Endothelial cell of umbilical vein (primary cell): Measurements from ENCODE around the gene PROSER1. TPM values are rescaled to one million over a fixed set of nuclear protein-coding genes. Genes with fewer than 3 reads are reported as not detected.

ENCODE experiments used
- BruUV-seq: library from RNA; stranded (reverse); fragments of 400-500 nt; replicated peaks from 2 replicates; lab custom pipeline; 2021; lab: Mats Ljungman, UMichigan
- CTCF ChIA-PET: fragments of 300-600, 350-600 bp; sonication (Branson Sonifier 250); formaldehyde crosslinking; loops from one replicate; lab custom pipeline; 2021; ENCODE audit warnings: antibody characterized with exemption, inconsistent platforms; lab: Charles Lee
- POLR2A ChIA-PET: fragments of 300-600, 350-600 bp; sonication (Branson Sonifier 250); formaldehyde crosslinking; loops from one replicate; lab custom pipeline; 2021; ENCODE audit warnings: antibody characterized with exemption, inconsistent platforms; lab: Charles Lee
- DNase-seq: peaks from one replicate; pipeline ENCODE4 v3.0.0-alpha.2; 2011; ENCODE audit warnings: low read depth, low spot score
- FAIRE-seq: peaks from 2 replicates; lab custom pipeline; 2011; peaks lifted over from hg19 to GRCh38; lab: Jason Lieb, UNC
- H2AFZ ChIP-seq: 2 replicates; pipeline ENCODE4 v1.6.0; 2012; ENCODE audit warnings: low read depth, low read length, control low read depth, inconsistent platforms
- H3K27ac ChIP-seq: 2 replicates; pipeline ENCODE4 v1.5.1; 2011; ENCODE audit warnings: low read depth, mild to moderate bottlenecking, control low read depth, low read length, moderate library complexity; ENCODE audit not compliant: insufficient read depth
- H3K27me3 ChIP-seq, 2 experiments: 2 replicates each; pipeline versions ENCODE4 v1.6.0 to v1.6.1; 2011; ENCODE audit warnings: low read length in 2 of 2, mixed read lengths in 1 of 2; ENCODE audit not compliant: control insufficient read depth in 2 of 2, insufficient read depth in 2 of 2
- H3K36me3 ChIP-seq, 2 experiments: 2 replicates in 1 of 2; 3 replicates in 1 of 2; pipeline ENCODE4 v1.5.1; 2011; ENCODE audit warnings: low read length in 2 of 2, mild to moderate bottlenecking in 1 of 2, moderate library complexity in 1 of 2; ENCODE audit not compliant: control insufficient read depth in 2 of 2, insufficient read depth in 2 of 2; ENCODE audit errors: extremely low read depth in 1 of 2
- H3K4me1 ChIP-seq: 3 replicates; pipeline ENCODE4 v1.5.1; 2011; ENCODE audit warnings: mild to moderate bottlenecking, low read length; ENCODE audit not compliant: control insufficient read depth, insufficient read depth; ENCODE audit errors: extremely low read depth
- H3K4me2 ChIP-seq: 2 replicates; pipeline ENCODE4 v1.6.1; 2011; ENCODE audit warnings: low read length, control low read depth, mixed read lengths; ENCODE audit not compliant: insufficient read depth
- H3K4me3 ChIP-seq, 3 experiments: fragments of 200-600 bp in 1 of 3; sonication (generic), shearing (Covaris generic) in 1 of 3; replicated peaks in 1 of 3; 2 replicates each; pipeline ENCODE4 v1.5.1; 2011 to 2016; ENCODE audit warnings: control low read depth in 3 of 3, low read length in 3 of 3, mild to moderate bottlenecking in 2 of 3, inconsistent platforms in 1 of 3, low read depth in 1 of 3, moderate library complexity in 1 of 3; ENCODE audit not compliant: insufficient read depth in 1 of 3
- H3K79me2 ChIP-seq: 2 replicates; pipeline ENCODE4 v1.6.0; 2012; ENCODE audit warnings: low read length, inconsistent platforms; ENCODE audit not compliant: control insufficient read depth, insufficient read depth
- H3K9ac ChIP-seq: replicated peaks from 2 replicates; pipeline ENCODE3; 2011; ENCODE audit warnings: low read length, control low read depth; ENCODE audit not compliant: insufficient read depth; ENCODE audit errors: extremely low read depth
- H3K9me1 ChIP-seq: replicated peaks from 3 replicates; pipeline ENCODE4 v1.6.0; 2011; ENCODE audit warnings: mild to moderate bottlenecking, low read length; ENCODE audit not compliant: control insufficient read depth, insufficient read depth; ENCODE audit errors: extremely low read depth
- H3K9me3 ChIP-seq: replicated peaks from 2 replicates; pipeline ENCODE4 v1.5.1; 2012; ENCODE audit warnings: low read length, inconsistent platforms; ENCODE audit not compliant: control insufficient read depth, insufficient read depth
- H4K20me1 ChIP-seq: replicated peaks from 2 replicates; pipeline ENCODE3; 2011; ENCODE audit warnings: mild to moderate bottlenecking, low read length; ENCODE audit not compliant: control insufficient read depth, insufficient read depth; ENCODE audit errors: extremely low read depth
- CTCF ChIP-seq, 2 donors: IDR thresholded peaks; 1 replicate in 1 of 2; 2 replicates in 1 of 2; pipeline ENCODE4 v1.5.1; 2011; ENCODE audit warnings: low read length in 2 of 2, mild to moderate bottlenecking in 2 of 2, moderate library complexity in 2 of 2, control low read depth in 1 of 2, inconsistent platforms in 1 of 2, low read depth in 1 of 2; ENCODE audit not compliant: insufficient read depth in 1 of 2; ENCODE audit errors: extremely low read depth in 1 of 2
- EZH2 ChIP-seq: IDR thresholded peaks from 2 replicates; pipeline ENCODE4 v1.6.1; 2012; ENCODE audit warnings: borderline replicate concordance, low read depth, mild to moderate bottlenecking, moderate library complexity, low read length, inconsistent platforms; ENCODE audit not compliant: severe bottlenecking
- GATA2 ChIP-seq: IDR thresholded peaks from 2 replicates; pipeline ENCODE4 v1.7.0; 2011; ENCODE audit warnings: low read depth, mild to moderate bottlenecking, moderate library complexity, mixed read lengths, low read length; ENCODE audit not compliant: insufficient read length, insufficient read depth
- JUN ChIP-seq: IDR thresholded peaks from 2 replicates; pipeline ENCODE4 v1.6.1; 2011; ENCODE audit warnings: borderline replicate concordance, low read depth; ENCODE audit not compliant: insufficient read length, insufficient read depth
- POLR2AphosphoS5 ChIP-seq: IDR thresholded peaks from 2 replicates; pipeline ENCODE4 v1.6.1; 2012; ENCODE audit warnings: low read depth, mild to moderate bottlenecking, control low read depth, low read length, moderate library complexity; ENCODE audit not compliant: insufficient read depth
- dilution Hi-C: fragments of 300-500 bp; cut with MboI; formaldehyde crosslinking; loops from one replicate; pipeline ENCODE4 v1.15.0; 2019; ENCODE audit warnings: low sequenced_read_pairs; ENCODE audit not compliant: extremely low pct_ligation_motif_present
- intact Hi-C: fragments of 100-400 bp; cut with micrococcal nuclease; formaldehyde crosslinking; loops from one replicate; pipeline ENCODE4 v1.10.0; 2022
- polyA plus RNA-seq, 4 experiments: library from polyadenylated mRNA; depleted of rRNA in 3 of 4; stranded (reverse) in 3 of 4; unstranded in 1 of 4; fragments of >200 nt; gene quantifications; 2 replicates each; pipeline versions ENCODE4 v1.2.1 to v1.2.3, GENCODE V29; 2011 to 2012; ENCODE audit warnings: missing spikeins in 1 of 4
- total RNA-seq: library from RNA; stranded (reverse); gene quantifications from 2 replicates; pipeline ENCODE4 v1.2.3, GENCODE V29; 2021

PROSER1 gene
- total and polyA plus RNA-seq, 2 donors (not counting 3 experiments of a cell fraction or from before 2014, with no cell fraction given) = 38.3 to 40.4 TPM

GRCh38 chr13:39038569-39039030 lies 711 bp upstream of the PROSER1 start:
- intact Hi-C loops (loop anchor here (5.0 to 10.0 kb wide), 4 partner anchors 376 to 1736 kb away; partner anchors contain the start of genes LHFPL6, MRPS31 and UFM1), dilution Hi-C loops (no loop called here)
- Histone ChIP-seq H3K4me3 (peak overlapping the region; percentile 75 to 98 (median 94)), H4K20me1 (no peaks in the 10 kb centered on the region), H3K9me3 (no peaks in the 10 kb centered on the region), H3K9ac (peak overlapping the region; percentile 81), H3K27me3 (no peaks in the 10 kb centered on the region), H3K4me1 (peaks cover 24% of the 10 kb centered on the region), H3K9me1 (no peaks in the 10 kb centered on the region), H3K79me2 (peaks cover 42% of the 10 kb centered on the region), H2AFZ (peak overlapping the region; percentile 86), H3K4me2 (peak overlapping the region; percentile 68), H3K36me3 (no peaks in the 10 kb centered on the region), H3K27ac (peak overlapping the region; percentile 86)
- ChIA-PET CTCF (interaction anchor here (1.0 to 2.6 kb wide), 5 partner anchors 10 to 578 kb away, joined by 3 to 15 read pairs (median 7); no protein-coding TSS in a partner anchor), POLR2A (no interaction called here)
- FAIRE-seq = no peak
- TF ChIP-seq POLR2AphosphoS5 (no peak), CTCF (IDR thresholded peaks at IDR 0.05; ENCODE audit: extremely low read depth in 1 of 2, insufficient read depth in 1 of 2, low read depth in 1 of 2, low read length in 2 of 2) (no peak), JUN (no peak), EZH2 (no peak), GATA2 (no peak)
- BruUV-seq = TSS peak; percentile 43
- no peak for DNase-seq
